HEK293 (cell line): ENCODE data around the gene ENC1.

Experiments used
- CTCF ChIA-PET: fragments of 350-600 bp; formaldehyde crosslinking; extraction: SDS; loops from one replicate; lab custom pipeline; 2021; ENCODE audit warnings: antibody characterized with exemption; lab: Yijun Ruan, JAX
- POLR2A ChIA-PET: fragments of 300-600 bp; formaldehyde crosslinking; extraction: SDS; loops from one replicate; lab custom pipeline; 2020; ENCODE audit warnings: antibody characterized with exemption, inconsistent platforms; lab: Yijun Ruan, JAX
- H3K27ac ChIP-seq: fragments of 200-500 bp; sonication (Bioruptor generic); 2 replicates; pipeline ENCODE4 v1.5.1; 2014; ENCODE audit warnings: low read depth, low read length, control low read depth, inconsistent platforms; ENCODE audit errors: extremely low read depth
- H3K36me3 ChIP-seq, 2 experiments: fragments of 200-500 bp in 1 of 2; sonication (Bioruptor generic) in 1 of 2; 1 replicate in 1 of 2; 2 replicates in 1 of 2; pipeline ENCODE4 v1.5.1; 2014 to 2017; ENCODE audit warnings: inconsistent platforms in 2 of 2, low read length in 2 of 2; ENCODE audit not compliant: control insufficient read depth in 2 of 2, insufficient read depth in 1 of 2
- H3K4me1 ChIP-seq: fragments of 200-500 bp; sonication (Bioruptor generic); 2 replicates; pipeline ENCODE4 v1.5.1; 2014; ENCODE audit warnings: mild to moderate bottlenecking, low read length, inconsistent platforms; ENCODE audit not compliant: control insufficient read depth, insufficient read depth
- H3K4me3 ChIP-seq: 2 replicates; pipeline ENCODE4 v1.5.1; 2011; ENCODE audit warnings: low read depth, mild to moderate bottlenecking, control low read depth, low read length, moderate library complexity
- H3K9me3 ChIP-seq: fragments of 200-500 bp; sonication (Bioruptor generic); 2 replicates; pipeline ENCODE4 v1.5.1; 2014; ENCODE audit warnings: low read depth, low read length, inconsistent platforms; ENCODE audit not compliant: control insufficient read depth, insufficient read depth
- AEBP2 ChIP-seq: fragments of 450-650 bp; formaldehyde crosslinking; IDR thresholded peaks from 2 replicates; pipeline ENCODE4 v1.5.1; 2016; ENCODE audit warnings: missing biosample characterization, missing genetic modification characterization, borderline replicate concordance
- BCL11A ChIP-seq: fragments of 450-650 bp; formaldehyde crosslinking; IDR thresholded peaks from 2 replicates; pipeline ENCODE4 v1.5.1; 2016; ENCODE audit warnings: low read depth, missing biosample characterization, missing genetic modification characterization
- KLF16 ChIP-seq: fragments of 450-650 bp; formaldehyde crosslinking; IDR thresholded peaks from 2 replicates; pipeline ENCODE4 v1.5.1; 2017; ENCODE audit warnings: missing biosample characterization, missing genetic modification characterization
- KLF8 ChIP-seq: fragments of 450-650 bp; formaldehyde crosslinking; IDR thresholded peaks from 2 replicates; pipeline ENCODE4 v1.5.1; 2016; ENCODE audit warnings: missing biosample characterization, missing genetic modification characterization
- OVOL3 ChIP-seq: fragments of 450-650 bp; formaldehyde crosslinking; IDR thresholded peaks from 2 replicates; pipeline ENCODE4 v1.5.1; 2016; ENCODE audit warnings: missing biosample characterization, missing genetic modification characterization
- PRDM6 ChIP-seq: fragments of 450-650 bp; formaldehyde crosslinking; IDR thresholded peaks from 2 replicates; pipeline ENCODE4 v1.5.1; 2017; ENCODE audit warnings: missing biosample characterization, missing genetic modification characterization
- ZNF133 ChIP-seq: fragments of 450-650 bp; formaldehyde crosslinking; IDR thresholded peaks from 2 replicates; pipeline ENCODE4 v1.5.1; 2016; ENCODE audit warnings: missing biosample characterization, missing genetic modification characterization
- ZNF18 ChIP-seq: fragments of 450-650 bp; formaldehyde crosslinking; IDR thresholded peaks from 2 replicates; pipeline ENCODE4 v1.5.1; 2016; ENCODE audit warnings: missing biosample characterization, missing genetic modification characterization
- ZNF248 ChIP-seq: fragments of 450-650 bp; formaldehyde crosslinking; IDR thresholded peaks from 2 replicates; pipeline ENCODE4 v1.5.1; 2017; ENCODE audit warnings: missing biosample characterization, missing genetic modification characterization
- ZNF280D ChIP-seq: fragments of 450-650 bp; formaldehyde crosslinking; IDR thresholded peaks from 2 replicates; pipeline ENCODE4 v1.5.1; 2016; ENCODE audit warnings: missing biosample characterization, missing genetic modification characterization
- ZNF362 ChIP-seq: fragments of 450-650 bp; formaldehyde crosslinking; IDR thresholded peaks from 2 replicates; pipeline ENCODE4 v1.5.1; 2016; ENCODE audit warnings: missing biosample characterization, missing genetic modification characterization
- ZNF366 ChIP-seq: fragments of 450-650 bp; formaldehyde crosslinking; conservative IDR thresholded peaks from 2 replicates; pipeline ENCODE4 v1.5.1; 2016; ENCODE audit warnings: missing biosample characterization, missing genetic modification characterization
- ZNF501 ChIP-seq: fragments of 450-650 bp; formaldehyde crosslinking; IDR thresholded peaks from 2 replicates; pipeline ENCODE4 v1.5.1; 2016; ENCODE audit warnings: missing biosample characterization, missing genetic modification characterization
- ZNF600 ChIP-seq: fragments of 450-650 bp; formaldehyde crosslinking; IDR thresholded peaks from 2 replicates; pipeline ENCODE4 v1.5.1; 2016; ENCODE audit warnings: missing biosample characterization, missing genetic modification characterization
- ZNF629 ChIP-seq: fragments of 450-650 bp; formaldehyde crosslinking; IDR thresholded peaks from 2 replicates; pipeline ENCODE4 v1.5.1; 2017; ENCODE audit warnings: missing biosample characterization, missing genetic modification characterization
- ZNF664 ChIP-seq: fragments of 450-650 bp; formaldehyde crosslinking; IDR thresholded peaks from 2 replicates; pipeline ENCODE4 v1.5.1; 2016; ENCODE audit warnings: missing biosample characterization, missing genetic modification characterization
- ZNF677 ChIP-seq: fragments of 450-650 bp; IDR thresholded peaks from 2 replicates; pipeline ENCODE4 v1.5.0; 2018; ENCODE audit warnings: missing biosample characterization, mild to moderate bottlenecking, missing genetic modification characterization, moderate library complexity
- ZSCAN30 ChIP-seq: fragments of 450-650 bp; IDR thresholded peaks from 2 replicates; pipeline ENCODE4 v1.5.1; 2018; ENCODE audit warnings: missing biosample characterization, mild to moderate bottlenecking, missing genetic modification characterization, moderate library complexity

The ENC1 gene

GRCh38 chr5:74647096-74647495 is 6.6 kb upstream of the ENC1 start (continued):
- no peak for TF ChIP-seq ZNF362 (tag by site-specific recombination)
- TF ChIP-seq ZNF366 (tag by site-specific recombination): peak; percentile 63

- TF ChIP-seq BCL11A (tag by site-specific recombination): no peak
- TF ChIP-seq ZNF18: 0 out of 2 replicates have a peak, but pooled peaks have one; percentile 13
- no peak for TF ChIP-seq ZNF133 (tag by site-specific recombination)
- 0 out of 2 replicates have a peak, but pooled peaks have one; percentile 29 for TF ChIP-seq ZNF600 (tag by site-specific recombination)
- 0 out of 2 replicates have a peak, but pooled peaks have one; percentile 31 for TF ChIP-seq ZNF629
- TF ChIP-seq, all 188 proteins: peak for 3
- Histone ChIP-seq H3K36me3 (no peaks in the 10 kb centered on the region), H3K4me3 (no peak overlapping the region), H3K9me3 (no peaks in the 10 kb centered on the region), H3K27ac (no peak overlapping the region; the same call in 1 of the 2 replicates), H3K4me1 (peaks cover 14% of the 10 kb centered on the region)
- POLR2A ChIA-PET: interaction anchor here (1.8 kb wide), 1 partner anchor 248 kb away, joined by 4 read pairs; no protein-coding TSS in a partner anchor
- CTCF ChIA-PET: interaction anchor here (0.6 to 2.8 kb wide), 10 partner anchors 10 to 741 kb away, joined by 3 to 14 read pairs (median 4); no protein-coding TSS in a partner anchor
Observed at GRCh38 chr5:74643111-74643562, 2.6 kb upstream of the ENC1 start.

- Histone ChIP-seq H3K36me3 (no peaks in the 10 kb centered on the region), H3K9me3 (no peaks in the 10 kb centered on the region), H3K4me3 (no peak overlapping the region), H3K27ac (no peak overlapping the region; the same call in 1 of the 2 replicates), H3K4me1 (peaks cover 20% of the 10 kb centered on the region)
- ChIA-PET POLR2A (interaction anchor here (0.6 to 1.8 kb wide), 2 partner anchors 62 to 247 kb away, joined by 3 to 4 read pairs; no protein-coding TSS in a partner anchor), CTCF (interaction anchor here (0.7 to 2.8 kb wide), 8 partner anchors 9 to 740 kb away, joined by 3 to 14 read pairs (median 5); no protein-coding TSS in a partner anchor)
- TF ChIP-seq PRDM6 (tag by site-specific recombination): no peak
- no peak for TF ChIP-seq ZNF664
- no peak for TF ChIP-seq KLF16 (tag by site-specific recombination)
- no peak for TF ChIP-seq OVOL3
- TF ChIP-seq ZNF677 (tag by site-specific recombination): no peak
- TF ChIP-seq KLF8: no peak
- TF ChIP-seq BCL11A (tag by site-specific recombination): no peak
- TF ChIP-seq ZNF248 (tag by site-specific recombination): no peak
- TF ChIP-seq ZNF280D (tag by site-specific recombination): no peak
- no peak for TF ChIP-seq ZSCAN30 (tag by site-specific recombination)
- TF ChIP-seq ZNF501 (tag by site-specific recombination): no peak
- TF ChIP-seq AEBP2: no peak
Observed at GRCh38 chr5:74642543-74642863, 2.0 kb upstream of the ENC1 start.
